ENCODE measurements around the gene CNN2. TPM values are rescaled to one million over a fixed set of nuclear protein-coding genes. Genes with fewer than 3 reads are reported as not detected.

The CNN2 gene
- total and polyA plus RNA-seq, 2 donors (not counting 1 experiment from before 2014, with no cell fraction given): 198 to 301 TPM

DNA sequence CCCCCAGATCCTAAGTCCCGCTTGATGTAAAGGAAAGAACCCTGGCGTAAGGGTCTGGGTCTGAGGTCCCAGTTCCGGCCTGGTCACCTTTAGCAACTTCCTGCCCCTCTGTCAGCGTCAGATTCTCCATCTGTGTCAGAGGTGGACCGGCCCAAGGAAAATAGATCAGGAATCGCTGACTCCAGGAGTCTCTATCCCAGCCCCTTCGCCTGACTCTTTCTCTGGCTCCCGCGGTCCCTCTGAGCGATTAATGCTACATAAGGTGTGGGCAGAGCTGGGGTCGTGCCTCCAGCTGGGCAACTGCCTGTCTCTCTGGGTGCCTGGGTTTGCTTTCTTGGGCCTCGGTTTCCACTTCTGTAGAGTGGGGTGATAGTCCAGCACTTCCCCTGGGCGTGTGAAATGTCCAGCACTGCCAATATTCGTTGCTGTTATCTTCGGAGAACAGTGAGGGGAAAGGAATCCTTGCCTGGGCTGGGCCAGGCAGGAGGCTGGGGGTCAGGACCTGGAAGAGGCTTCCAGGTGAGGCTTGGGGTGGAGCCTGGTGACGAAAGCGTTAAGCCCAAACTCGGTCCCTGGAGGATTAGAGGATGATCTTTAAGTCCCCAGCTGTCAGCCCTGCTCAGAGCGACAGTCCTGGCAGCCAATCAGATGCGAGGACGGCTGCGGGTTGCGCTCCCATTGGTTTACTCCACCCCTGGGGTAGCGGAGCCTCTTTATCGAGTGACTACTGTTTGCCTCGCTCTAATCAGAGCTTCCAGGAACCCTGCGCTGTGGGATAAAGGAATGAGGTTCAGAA is 14.3 kb downstream of the CNN2 start:
- no peaks in the 10 kb centered on the region for H3K27me3 ChIP-seq (replicated peaks in 1 of 4; ENCODE audit: control extremely low read depth in 1 of 4, control insufficient read depth in 3 of 4, insufficient read depth in 4 of 4, low read length in 3 of 4)
- H2AFZ ChIP-seq (ENCODE audit: insufficient read depth, low read depth, low read length, poor library complexity, severe bottlenecking): peak overlapping the region; percentile 60
- H3K4me3 Mint-ChIP-seq: peak overlapping the region; percentile 97
- H3K4me1 Mint-ChIP-seq: peaks cover 50% of the 10 kb centered on the region
- 4% methylated on average over 27 of the region's 27 CpGs for WGBS (ENCODE audit: insufficient coverage)
- H3K36me3 ChIP-seq (replicated peaks in 1 of 2; ENCODE audit: control extremely low read depth in 1 of 2, control insufficient read depth in 1 of 2, extremely low read depth in 1 of 2, insufficient read depth in 2 of 2, low read length in 1 of 2): peaks cover 0 to 48% of the 10 kb centered on the region in 2 experiments
- peak overlapping the region; percentile 69 to 90 (median 75) for H3K4me3 ChIP-seq (ENCODE audit: control extremely low read depth in 1 of 5, extremely low read depth in 1 of 5, insufficient read depth in 1 of 5, low read depth in 2 of 5, low read length in 4 of 5)
- H3K9ac ChIP-seq (ENCODE audit: low read length): peak overlapping the region; percentile 85
- POLR2A ChIA-PET: interaction anchor here (0.6 to 6.8 kb wide), 21 partner anchors 13 to 307 kb away, joined by 3 to 91 read pairs (median 7); partner anchors contain the start of genes ARHGAP45, CNN2, GPX4 and RNU6-2
- H3K27ac ChIP-seq (ENCODE audit: low read length in 2 of 2): peak overlapping the region; percentile 21 to 40
- DNase-seq: peak; percentile 94
- peak; percentile 51 for ATAC-seq (ENCODE audit: low read depth)
- TF ChIP-seq EZH2 (IDR thresholded peaks at IDR 0.05; ENCODE audit: borderline replicate concordance, insufficient read depth, low read depth, low read length, poor library complexity, severe bottlenecking): no peak
- TF ChIP-seq, protein P1, sequence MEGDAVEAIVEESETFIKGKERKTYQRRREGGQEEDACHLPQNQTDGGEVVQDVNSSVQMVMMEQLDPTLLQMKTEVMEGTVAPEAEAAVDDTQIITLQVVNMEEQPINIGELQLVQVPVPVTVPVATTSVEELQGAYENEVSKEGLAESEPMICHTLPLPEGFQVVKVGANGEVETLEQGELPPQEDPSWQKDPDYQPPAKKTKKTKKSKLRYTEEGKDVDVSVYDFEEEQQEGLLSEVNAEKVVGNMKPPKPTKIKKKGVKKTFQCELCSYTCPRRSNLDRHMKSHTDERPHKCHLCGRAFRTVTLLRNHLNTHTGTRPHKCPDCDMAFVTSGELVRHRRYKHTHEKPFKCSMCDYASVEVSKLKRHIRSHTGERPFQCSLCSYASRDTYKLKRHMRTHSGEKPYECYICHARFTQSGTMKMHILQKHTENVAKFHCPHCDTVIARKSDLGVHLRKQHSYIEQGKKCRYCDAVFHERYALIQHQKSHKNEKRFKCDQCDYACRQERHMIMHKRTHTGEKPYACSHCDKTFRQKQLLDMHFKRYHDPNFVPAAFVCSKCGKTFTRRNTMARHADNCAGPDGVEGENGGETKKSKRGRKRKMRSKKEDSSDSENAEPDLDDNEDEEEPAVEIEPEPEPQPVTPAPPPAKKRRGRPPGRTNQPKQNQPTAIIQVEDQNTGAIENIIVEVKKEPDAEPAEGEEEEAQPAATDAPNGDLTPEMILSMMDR (IDR thresholded peaks at IDR 0.05): no peak
- H3K4me2 ChIP-seq (replicated peaks; ENCODE audit: low read depth, low read length, poor library complexity, severe bottlenecking): peak overlapping the region; percentile 92
- H3K9me3 ChIP-seq (ENCODE audit: control extremely low read depth in 1 of 3, control insufficient read depth in 2 of 3, insufficient read depth in 1 of 3, low read length in 2 of 3): peaks cover 0 to 4% (median 0%) of the 10 kb centered on the region in 3 donors
- peaks cover 48% of the 10 kb centered on the region for H3K79me2 ChIP-seq (ENCODE audit: control insufficient read depth, insufficient read depth, low read length)
- H3K9me3 Mint-ChIP-seq (ENCODE audit: insufficient read depth): no peaks in the 10 kb centered on the region
- H3K27ac Mint-ChIP-seq: peak overlapping the region; percentile 99
- H3K27me3 Mint-ChIP-seq: no peaks in the 10 kb centered on the region
- CTCF ChIA-PET: interaction anchor here (0.6 to 4.5 kb wide), 10 partner anchors 13 to 204 kb away, joined by 3 to 35 read pairs (median 4); partner anchors contain the start of genes ARHGAP45, CNN2 and WDR18
- H4K20me1 ChIP-seq (ENCODE audit: control insufficient read depth, insufficient read depth, low read length, poor library complexity, severe bottlenecking): peaks cover 62% of the 10 kb centered on the region
- peaks cover 39 to 60% of the 10 kb centered on the region in 2 donors for H3K4me1 ChIP-seq (ENCODE audit: control insufficient read depth in 2 of 2, insufficient read depth in 2 of 2, low read length in 2 of 2)
- intact Hi-C loops (cut with micrococcal nuclease): loop anchor here (1.0 kb wide), 2 partner anchors 19 to 63 kb away; partner anchors contain the start of genes GPX4, RNU6-2 and TMEM259

Data from B cell (primary cell).